IPS-NIHi7 (cell line): ENCODE measurements around the gene IL1RL2.

Experiments used
- DNase-seq: peaks from one replicate; pipeline ENCODE4 v3.0.0; 2012; ENCODE audit warnings: mixed read lengths; ENCODE audit errors: extremely low spot score

The IL1RL2 gene

GRCh38 chr2:102158011-102158755, 28.6 kb upstream of the IL1RL2 start:
- no peak for DNase-seq

DNA sequence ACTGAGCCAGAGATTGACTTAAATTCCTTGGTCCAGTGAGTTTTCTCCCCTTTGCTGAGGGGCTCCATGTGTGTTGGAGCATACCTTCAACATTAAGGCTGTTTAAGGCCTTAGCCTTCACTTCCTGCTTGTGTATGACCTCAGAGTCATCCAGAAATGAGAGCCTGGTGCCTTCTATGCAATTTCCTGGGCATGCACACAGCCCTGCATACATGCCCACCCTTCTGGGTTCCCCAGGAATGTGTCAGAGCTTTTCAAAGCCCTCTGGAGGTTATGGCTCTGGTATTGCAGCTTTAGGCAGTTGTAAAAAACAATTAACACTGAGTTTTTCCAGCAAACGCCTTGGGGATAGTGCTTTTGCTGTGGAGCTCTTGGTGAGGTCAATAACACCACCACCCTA, 27.5 kb upstream of the IL1RL2 start:
- DNase-seq = no peak

DNA sequence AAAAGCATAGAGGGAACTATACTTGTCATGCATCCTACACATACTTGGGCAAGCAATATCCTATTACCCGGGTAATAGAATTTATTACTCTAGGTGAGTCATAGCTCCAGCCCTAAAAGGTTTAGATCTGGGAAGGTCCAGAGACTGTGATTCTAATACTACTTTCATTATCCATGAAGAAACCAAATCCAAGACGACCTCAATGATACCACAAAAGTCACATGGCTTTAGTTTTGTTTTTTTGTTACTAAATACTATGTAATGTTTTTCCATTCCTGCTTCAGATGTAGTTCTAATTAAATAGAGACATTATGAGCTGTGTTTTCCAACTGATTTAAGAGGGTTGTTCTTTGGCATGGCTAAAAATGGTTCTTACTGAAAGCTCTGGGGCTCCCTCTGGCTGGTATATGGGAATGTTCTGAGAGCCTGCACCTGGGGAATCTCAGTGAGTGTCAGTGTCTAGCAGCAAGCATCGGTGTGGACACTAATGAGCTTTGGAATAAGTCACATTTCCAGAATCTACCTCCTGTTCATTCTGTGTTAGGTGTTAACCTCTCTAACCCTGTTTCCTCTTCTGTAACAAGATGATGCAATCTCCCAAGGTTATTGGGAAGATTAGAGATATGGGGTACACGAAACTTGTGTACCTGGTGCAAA, 20.5 kb upstream of the IL1RL2 start:
- peak; percentile 38 for DNase-seq

DNA sequence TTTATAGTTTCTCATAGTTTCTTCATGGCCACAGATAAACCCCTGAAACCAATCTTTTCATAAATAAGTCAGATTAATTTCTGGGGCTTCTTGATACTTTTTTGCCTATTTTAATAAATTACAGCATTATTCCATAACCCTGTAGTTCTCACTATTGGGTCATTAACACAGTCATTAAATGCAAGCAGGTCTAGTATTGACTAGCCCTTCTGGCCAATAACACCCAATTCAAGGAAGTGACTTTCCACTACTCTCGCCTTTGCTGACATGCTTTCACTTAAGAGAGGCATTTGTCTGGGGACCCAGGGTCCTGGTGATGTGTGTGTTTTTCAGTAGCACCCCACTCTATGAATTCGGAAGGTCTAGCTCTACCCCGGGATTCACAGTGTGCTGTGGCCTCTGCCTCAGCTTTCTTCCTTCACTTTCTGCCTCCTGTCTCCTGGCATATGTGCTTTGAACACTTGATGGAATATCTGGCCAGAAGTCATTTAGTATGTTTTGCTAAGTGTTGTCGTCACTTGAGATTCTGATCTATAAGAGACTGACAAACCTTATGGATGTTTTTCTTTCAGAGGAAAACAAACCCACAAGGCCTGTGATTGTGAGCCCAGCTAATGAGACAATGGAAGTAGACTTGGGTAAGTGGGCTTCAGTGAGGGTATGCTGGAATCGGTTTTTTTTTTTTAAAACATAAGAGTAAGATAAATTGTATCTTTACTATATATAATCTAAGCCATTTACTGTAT, 18.6 kb upstream of the IL1RL2 start:
- no peak for DNase-seq

DNA sequence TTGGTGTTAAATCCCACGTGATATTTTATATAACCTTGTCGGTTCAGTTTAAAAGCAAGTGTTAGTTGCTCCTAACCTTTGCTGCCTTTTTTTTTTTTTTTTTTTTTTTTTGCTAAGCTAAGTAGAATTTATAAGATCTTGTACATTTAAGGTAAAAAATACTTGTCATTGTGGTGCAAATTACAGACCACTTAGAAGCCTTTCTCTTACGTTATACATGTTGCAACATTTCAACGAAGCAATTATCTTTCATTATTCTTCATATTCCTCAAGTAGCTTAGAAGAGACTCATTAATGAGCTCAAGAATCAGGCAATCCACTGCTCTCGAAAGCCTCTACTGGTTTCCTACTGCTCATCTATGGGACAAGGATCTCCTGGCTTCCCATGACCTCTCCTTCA, 14.9 kb upstream of the IL1RL2 start:
- DNase-seq = no peak

- DNase-seq = no peak
Measured at GRCh38 chr2:102172745-102173144, 14.1 kb upstream of the IL1RL2 start.

DNA sequence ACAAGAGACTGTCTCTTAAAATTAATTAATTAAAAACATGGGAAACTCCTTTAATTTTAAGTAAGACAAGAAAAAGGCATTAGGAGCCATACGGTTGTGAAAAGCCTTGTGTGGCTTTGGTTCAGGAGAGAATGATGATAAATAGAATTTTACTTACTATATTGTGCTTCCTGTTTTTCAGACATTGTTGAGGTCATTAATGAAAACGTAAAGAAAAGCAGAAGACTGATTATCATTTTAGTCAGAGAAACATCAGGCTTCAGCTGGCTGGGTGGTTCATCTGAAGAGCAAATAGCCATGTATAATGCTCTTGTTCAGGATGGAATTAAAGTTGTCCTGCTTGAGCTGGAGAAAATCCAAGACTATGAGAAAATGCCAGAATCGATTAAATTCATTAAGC, 10.7 kb upstream of the IL1RL2 start:
- DNase-seq = no peak

- DNase-seq = no peak
Measured at GRCh38 chr2:102177814-102178478, 8.9 kb upstream of the IL1RL2 start.

DNA sequence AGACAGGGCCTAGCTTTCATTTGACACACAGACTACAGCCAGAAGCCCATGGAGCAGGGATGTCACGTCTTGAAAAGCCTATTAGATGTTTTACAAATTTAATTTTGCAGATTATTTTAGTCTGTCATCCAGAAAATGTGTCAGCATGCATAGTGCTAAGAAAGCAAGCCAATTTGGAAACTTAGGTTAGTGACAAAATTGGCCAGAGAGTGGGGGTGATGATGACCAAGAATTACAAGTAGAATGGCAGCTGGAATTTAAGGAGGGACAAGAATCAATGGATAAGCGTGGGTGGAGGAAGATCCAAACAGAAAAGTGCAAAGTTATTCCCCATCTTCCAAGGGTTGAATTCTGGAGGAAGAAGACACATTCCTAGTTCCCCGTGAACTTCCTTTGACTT, 7.8 kb upstream of the IL1RL2 start:
- no peak for DNase-seq

- DNase-seq = no peak
Measured at GRCh38 chr2:102179788-102180686, 6.8 kb upstream of the IL1RL2 start.

GRCh38 chr2:102180687-102180999, 6.2 kb upstream of the IL1RL2 start:
- DNase-seq = no peak

GRCh38 chr2:102181376-102181775, 5.4 kb upstream of the IL1RL2 start:
- no peak for DNase-seq

- DNase-seq = no peak
Measured at GRCh38 chr2:102181919-102182635, 4.7 kb upstream of the IL1RL2 start.

DNA sequence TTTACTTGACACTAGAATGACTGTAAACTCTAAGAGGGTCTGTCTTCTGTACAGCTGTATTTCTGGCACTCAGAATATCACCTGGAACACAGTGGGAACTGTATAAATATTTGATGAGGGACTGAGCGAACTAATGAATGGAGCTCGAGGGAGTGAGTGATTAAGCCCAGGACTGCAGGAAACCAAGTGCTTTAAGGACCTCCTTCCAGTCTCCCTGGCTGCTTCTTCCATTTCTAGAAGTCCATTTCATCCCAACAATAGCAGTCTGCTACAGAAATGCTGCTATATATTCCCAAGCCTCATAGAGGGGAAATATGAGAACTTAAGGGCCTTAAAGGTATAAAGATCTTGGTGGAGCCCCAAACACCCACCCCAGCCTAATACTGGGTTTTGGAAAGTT, 2.8 kb upstream of the IL1RL2 start:
- no peak for DNase-seq

- DNase-seq = no peak
Measured at GRCh38 chr2:102184568-102184967, 2.3 kb upstream of the IL1RL2 start.

DNA sequence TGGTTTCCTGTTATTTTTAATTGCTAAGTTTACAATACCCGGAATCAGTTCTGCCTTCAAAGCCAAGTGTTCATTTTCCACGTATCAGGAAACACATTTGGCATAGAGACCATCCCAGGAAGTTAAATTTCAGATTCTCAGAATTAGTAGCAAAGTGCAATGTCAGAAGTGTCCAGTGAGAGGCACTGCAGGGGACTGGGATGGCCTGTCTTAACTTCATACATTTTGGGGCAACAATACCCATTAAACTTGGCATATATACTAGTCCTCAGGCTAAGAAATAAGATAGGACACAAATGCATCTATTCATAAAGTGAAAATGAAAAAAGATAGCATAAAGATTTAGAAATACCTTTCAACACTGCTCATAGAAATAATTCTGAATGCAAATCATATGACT, 1.5 kb upstream of the IL1RL2 start:
- peak; percentile 25 for DNase-seq

DNA sequence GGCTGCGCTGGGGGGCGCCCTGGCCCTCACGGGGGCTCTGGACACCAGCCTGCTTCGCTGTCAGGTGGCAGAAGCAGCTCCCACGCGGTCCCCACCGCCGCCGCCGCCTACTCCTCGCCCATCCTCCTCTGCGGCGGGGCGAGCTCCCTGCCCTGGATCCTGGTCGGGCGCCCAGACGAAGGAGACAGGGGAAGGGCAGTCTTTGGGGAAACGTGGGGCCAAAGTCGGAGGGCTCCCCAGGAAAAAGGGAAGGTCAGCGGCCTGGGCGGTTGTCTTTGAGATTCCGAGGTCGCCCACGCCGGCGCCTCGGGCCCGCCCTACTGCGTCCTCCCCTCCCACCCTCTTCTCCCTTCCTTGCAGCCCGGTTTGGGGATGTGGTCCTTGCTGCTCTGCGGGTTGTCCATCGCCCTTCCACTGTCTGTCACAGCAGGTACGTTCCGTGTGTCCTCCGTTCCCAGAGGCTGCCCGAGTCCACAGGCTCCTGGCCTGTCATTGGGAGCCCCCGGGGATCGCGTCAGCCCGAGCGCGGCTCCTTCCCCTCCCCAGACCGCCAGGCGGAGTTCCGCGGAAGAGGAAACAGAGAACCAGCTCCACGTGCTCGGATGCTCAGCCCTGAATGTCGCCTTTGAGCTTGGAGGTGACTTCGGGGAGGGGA, 800 bp downstream of the IL1RL2 start:
- peak; percentile 69 for DNase-seq

DNA sequence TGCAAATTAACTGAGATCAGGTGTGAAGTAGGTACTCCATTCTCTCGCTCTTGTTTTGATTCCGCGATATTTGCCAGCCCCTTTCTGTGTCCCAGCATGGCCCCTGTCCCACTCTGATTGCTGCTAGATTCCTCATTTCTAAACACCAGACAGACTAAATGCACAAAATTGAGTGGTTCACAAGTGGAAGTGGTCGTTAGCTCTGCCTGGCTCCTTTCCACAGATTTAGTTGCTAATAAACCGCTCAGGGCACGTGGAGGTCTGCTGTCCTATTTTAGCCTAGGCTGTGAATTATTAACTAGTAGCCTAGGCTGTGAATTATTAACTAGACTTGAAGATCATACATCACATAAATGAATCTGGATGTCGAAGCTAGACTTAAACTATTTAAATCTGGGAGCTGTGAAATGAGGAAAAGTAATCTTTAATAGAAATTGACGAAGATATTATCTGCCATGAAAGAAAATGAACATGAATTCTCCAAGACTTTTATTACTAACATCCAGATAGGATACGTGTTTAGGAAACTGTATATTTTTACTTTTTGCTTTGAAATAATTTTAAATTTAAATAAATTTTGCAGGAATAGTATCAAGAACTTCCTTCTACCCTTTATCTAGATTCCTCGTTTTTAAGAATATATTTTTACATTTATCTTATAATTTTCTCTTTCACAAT, 3.7 kb downstream of the IL1RL2 start:
- DNase-seq = no peak

DNA sequence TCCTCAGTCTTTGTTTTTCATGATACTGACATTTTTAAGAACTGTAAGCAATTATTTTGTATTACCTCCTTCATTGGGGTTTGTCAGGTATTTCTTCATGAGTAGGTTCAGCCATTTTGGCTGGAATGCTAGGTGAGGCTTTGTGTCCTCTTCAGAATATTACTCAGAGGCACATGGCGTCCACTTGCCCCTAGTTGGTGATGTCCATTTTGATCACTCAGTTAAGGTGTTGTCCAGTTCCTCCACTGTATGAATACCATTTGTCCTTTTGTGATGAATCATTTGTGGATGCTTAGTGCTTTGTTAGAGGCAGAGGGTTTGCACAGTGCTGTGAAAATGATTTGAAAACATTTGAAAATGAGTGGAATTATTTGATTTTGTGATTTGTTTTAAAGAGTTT, 4.7 kb downstream of the IL1RL2 start:
- no peak for DNase-seq

DNA sequence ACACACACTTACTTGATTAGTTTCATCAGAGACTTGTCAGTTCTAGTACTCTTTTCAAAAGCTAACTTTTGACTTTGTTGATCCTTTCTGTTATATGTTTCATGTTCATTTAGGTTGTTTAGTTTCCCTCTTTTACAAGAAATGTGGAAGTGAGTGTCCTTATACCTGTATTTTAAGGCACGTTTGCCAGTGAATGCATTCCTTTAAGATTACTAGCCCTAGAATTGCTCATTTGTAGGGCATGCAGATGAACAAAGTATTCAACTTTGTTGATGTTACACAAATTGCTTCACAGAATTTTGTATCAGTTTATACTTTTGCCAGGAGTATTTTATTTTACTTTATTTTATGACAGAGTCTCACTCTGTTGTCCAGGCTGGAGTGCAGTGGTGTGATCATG, 6.3 kb downstream of the IL1RL2 start:
- no peak for DNase-seq
